T follicular helper cell (primary cell): ENCODE results near the gene RHBDL2.
"Not testable (repeated sequence)": the region's sequence is repeated elsewhere in the genome, so short reads cannot be mapped to it uniquely, and the experiment has no call there.

Source experiments
- DNase-seq: peaks from one replicate; pipeline ENCODE4 v3.0.0-alpha.2; 2020; ENCODE audit warnings: low read depth
- total RNA-seq, 2 experiments: gene quantifications; one replicate each; lab custom pipeline; 2026; lab: John Stamatoyannopoulos, UW

Gene RHBDL2
- 0 to 0.06 reads per million in 2 experiments for total RNA-seq

DNA sequence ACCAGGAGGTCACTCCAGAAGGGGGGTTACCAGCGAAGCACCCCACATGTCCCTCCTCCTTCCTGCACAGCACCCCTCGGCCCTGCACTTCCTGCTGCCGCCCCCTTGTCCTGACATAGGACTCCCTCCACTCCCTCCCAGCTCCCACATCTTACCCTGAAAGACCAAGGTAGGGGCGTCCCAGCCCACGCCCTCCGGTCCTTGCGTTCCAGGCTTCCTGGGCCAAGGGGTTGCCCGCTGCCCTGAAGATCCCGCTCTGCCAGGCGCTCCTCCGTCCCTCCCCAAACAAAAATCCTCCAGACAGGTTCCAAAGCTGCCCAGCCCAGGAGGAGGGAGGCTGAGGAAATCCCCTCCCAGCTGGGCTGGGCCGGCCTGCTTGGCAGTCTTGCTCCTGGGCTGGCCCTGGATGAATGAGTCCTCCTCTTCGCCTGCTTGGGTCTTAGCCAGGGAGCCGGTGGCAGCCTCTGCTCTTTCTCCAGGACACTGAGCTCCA lies at the start of gene RHBDL2:
Gene RHBDL2 (minus strand): TSS at position 304 of the 493 bp plus-strand sequence. CDS start 22,618 bp downstream, outside the sequence.
- no peak for DNase-seq

GRCh38 chr1:38990738-38991637 lies 49.4 kb upstream of the RHBDL2 start, which contains the start of gene AKIRIN1:
Gene AKIRIN1 (plus strand): TSS chr1:38991276. CDS start chr1:38991381, 105 bp downstream.
- DNase-seq: peak; percentile 80

- no peak for DNase-seq
Observed at GRCh38 chr1:38990386-38990737, 48.7 kb upstream of the RHBDL2 start.

DNA sequence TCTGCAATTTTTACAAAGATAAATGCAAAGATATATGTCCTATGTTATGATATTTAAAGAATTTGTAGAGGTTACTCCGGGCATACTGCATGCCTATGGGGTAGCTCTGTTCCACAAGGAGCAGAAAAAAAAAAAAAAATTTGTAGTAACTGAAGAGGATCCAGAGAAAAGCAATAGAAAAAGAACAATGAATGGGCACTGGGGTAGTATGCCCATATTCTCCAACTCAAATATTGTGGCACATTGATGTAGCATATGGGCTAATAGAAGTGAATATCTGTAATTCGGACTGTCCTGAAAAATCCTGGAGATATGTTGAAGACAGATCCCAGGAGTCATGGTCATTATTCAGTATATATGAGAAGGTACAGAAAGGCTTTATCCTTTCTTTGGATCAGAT lies 48.3 kb upstream of the RHBDL2 start:
- no peak for DNase-seq

GRCh38 chr1:38979380-38979779 lies 37.8 kb upstream of the RHBDL2 start:
- not testable (repeated sequence) for DNase-seq

- not testable (repeated sequence) for DNase-seq
Observed at GRCh38 chr1:38978245-38978542, 36.6 kb upstream of the RHBDL2 start.

DNA sequence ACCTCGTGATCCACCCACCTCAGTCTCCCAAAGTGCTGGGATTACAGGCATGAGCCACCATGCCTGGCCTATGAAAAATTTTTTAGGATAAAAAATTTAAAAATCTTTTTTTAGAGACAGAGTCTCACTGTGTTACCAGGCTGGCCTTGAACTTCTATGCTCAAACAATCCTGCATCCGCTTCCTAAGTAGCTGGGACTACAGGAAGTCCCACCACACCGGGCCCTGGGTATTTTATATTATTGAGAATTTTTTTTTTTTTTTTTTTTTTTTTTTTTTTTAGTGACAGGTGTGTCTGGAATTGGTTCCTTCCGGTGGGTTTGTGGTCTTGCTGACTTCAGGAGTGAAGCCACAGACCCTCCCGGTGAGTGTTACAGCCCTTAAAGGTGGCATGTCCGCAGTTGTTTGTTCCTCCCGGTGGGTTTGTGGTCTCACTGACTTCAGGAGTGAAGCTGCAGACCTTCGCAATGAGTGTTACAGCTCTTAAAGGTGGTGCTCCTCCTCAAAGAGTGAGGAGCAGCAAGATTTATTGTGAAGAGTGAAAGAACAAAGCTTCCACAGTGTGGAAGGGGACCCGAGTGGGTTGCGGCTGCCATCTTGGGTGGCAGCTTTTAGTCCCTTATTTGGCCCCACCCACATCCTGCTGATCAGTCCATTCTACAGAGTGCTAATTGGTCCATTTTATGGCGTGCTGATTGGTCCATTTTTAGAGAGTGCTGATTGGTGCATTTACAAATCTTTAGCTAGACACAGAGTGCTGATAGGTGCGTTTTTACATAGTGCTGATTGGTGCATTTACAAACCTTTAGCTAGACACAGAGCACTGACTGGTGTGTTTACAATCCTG lies 36.0 kb upstream of the RHBDL2 start:
- DNase-seq: peak; percentile 57

- no peak for DNase-seq
Observed at GRCh38 chr1:38973659-38974437, 32.2 kb upstream of the RHBDL2 start.

GRCh38 chr1:38973145-38973544 lies 31.5 kb upstream of the RHBDL2 start:
- DNase-seq: not testable (repeated sequence)

GRCh38 chr1:38964140-38964548 lies 22.5 kb upstream of the RHBDL2 start:
- no peak for DNase-seq

GRCh38 chr1:38962560-38962959 lies 20.9 kb upstream of the RHBDL2 start:
- DNase-seq: no peak

GRCh38 chr1:38962113-38962512 lies 20.5 kb upstream of the RHBDL2 start:
- no peak for DNase-seq

- DNase-seq: no peak
Observed at GRCh38 chr1:38958967-38959366, 17.3 kb upstream of the RHBDL2 start.

- DNase-seq: no peak
Observed at GRCh38 chr1:38953433-38953860, 11.8 kb upstream of the RHBDL2 start.

GRCh38 chr1:38950553-38950952 lies 8.9 kb upstream of the RHBDL2 start:
- DNase-seq: no peak

DNA sequence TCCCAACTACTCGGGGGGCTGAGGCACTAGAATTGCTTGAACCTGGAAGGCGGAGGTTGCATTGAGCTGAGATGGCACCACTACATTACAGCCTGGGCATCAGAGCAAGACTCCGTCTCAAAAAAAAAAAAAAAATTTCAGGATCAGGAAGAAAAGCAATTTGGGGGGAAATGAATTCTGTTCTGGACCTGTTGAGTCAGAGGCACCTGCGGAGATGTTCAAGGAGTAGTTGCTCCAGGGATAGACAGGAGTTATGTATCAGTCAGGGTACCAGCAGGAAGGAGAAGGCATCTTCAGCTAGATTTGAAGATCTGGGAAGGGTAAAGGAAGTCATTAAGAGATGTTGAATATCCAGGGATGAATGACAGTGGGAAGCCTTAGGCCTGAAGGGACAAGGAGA lies 2.9 kb upstream of the RHBDL2 start:
- no peak for DNase-seq

- no peak for DNase-seq
Observed at GRCh38 chr1:38942664-38943428, 1.2 kb upstream of the RHBDL2 start.

DNA sequence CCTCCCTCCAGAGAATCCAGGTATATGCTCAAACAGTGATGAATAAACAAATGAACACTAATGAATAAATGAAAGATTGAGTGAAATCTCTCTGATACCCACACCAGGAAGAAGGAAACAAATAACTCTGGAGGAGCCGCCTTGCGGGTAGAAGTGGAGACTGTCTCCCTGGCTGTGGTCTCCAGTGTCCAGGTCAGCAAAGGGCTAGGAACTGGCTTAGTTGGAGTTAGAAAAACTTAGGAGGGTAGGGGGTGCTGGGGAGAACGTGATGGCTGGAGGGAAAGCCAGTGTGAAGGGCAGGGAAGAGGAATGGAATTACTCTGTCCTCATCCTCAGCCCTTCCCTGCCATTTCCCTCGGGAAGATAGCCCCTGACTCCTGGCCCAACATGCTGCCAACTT lies 537 bp downstream of the RHBDL2 start:
- DNase-seq: no peak

DNA sequence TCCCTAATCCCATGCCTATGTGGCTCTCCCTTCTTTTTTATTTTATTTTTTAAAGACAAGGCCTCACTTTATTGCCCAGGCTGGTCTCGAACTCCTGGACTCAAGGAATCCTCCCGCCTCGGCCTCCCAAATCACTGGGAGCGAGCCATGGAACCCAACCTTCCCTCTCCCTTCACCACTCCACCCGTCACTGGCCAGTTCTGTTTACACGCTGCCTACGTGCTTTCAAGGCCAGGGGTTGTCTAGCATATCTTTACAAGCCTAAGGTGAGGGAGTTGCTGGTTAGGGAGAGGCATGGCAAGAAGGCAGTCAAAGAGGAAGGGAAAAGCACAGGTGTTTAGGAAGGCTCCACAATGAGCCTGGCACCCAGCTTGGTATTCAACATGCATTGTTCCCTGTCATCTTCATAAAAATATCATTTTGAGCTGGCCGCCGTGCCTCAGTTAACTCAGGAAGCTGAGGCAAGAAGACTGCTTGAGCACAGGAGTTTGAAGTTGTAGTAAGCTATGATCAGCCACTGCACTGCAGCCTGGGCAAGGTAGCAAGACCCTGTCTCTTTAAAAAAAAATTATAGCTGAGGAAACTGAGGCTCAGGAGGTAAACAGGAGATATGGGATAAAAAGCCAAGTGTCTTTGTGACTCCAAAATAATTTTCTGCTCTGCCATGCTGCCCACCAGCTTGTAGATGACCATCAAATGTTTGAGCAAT lies 1.1 kb downstream of the RHBDL2 start:
- DNase-seq: no peak

DNA sequence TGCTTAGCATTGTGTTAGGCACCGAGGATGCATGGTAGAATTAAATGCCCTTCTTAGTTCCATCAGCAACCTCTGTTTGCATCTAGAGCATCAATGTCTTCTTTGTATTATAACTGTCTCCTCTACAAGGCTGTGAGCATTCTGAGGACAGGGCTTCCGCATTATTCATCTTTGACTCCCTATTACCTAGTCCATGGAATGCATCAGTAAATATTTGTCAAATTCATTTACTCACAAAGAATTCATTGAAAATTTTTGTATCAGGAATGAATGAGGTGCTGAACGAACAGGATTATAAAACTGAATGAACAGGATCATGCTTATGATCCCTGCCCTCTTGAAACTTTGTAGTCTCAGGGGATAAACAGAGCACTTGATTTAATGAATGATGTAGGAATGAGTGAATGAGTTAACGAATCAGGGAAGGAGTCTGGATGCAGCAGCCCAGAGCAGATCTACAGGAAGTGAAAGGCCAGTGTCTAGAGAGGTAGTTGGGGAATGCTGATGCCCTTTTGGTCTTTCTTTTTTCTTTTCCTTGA lies 2.8 kb downstream of the RHBDL2 start:
- no peak for DNase-seq
